Spleen (tissue), 7 donors: ENCODE measurements around the gene DUSP18.

Experiments used
- CTCF ChIP-seq, 11 experiments: fragments of 200-600 bp in 7 of 11; fragments of 450-650 bp in 4 of 11; sonication (generic) in 4 of 11; IDR thresholded peaks in 8 of 11; conservative IDR thresholded peaks in 3 of 11; 1 replicate in 7 of 11; 2 replicates in 4 of 11; pipeline versions ENCODE4 v1.4.0 to v1.8.0; 2016 to 2021; ENCODE audit warnings: antibody characterized with exemption in 11 of 11, inconsistent platforms in 4 of 11, mild to moderate bottlenecking in 1 of 11
- POLR2A ChIP-seq, 3 donors: fragments of 450-650 bp; IDR thresholded peaks; one replicate each; pipeline ENCODE4 v1.5.1; 2017; ENCODE audit warnings: antibody characterized with exemption in 3 of 3, mild to moderate bottlenecking in 1 of 3
- POLR2AphosphoS5 ChIP-seq, 3 donors: sonication (generic); formaldehyde crosslinking; IDR thresholded peaks; one replicate each; pipeline ENCODE4 v1.5.1; 2017; ENCODE audit warnings: antibody characterized with exemption in 3 of 3
- donor health status: DM: no; HTN: no; CAD: no; lungs with moderate emphysema.
- donor health status: DM: no; HTN: no; CAD: no.
- donor health status: DM: no; HTN: no; CAD: no.

- no peak for TF ChIP-seq CTCF (IDR thresholded peaks at IDR 0.05 in 8 of 11, conservative IDR thresholded peaks at IDR 0.05 in 3 of 11)
- TF ChIP-seq POLR2A (IDR thresholded peaks at IDR 0.05): no peak
- no peak for TF ChIP-seq POLR2AphosphoS5 (IDR thresholded peaks at IDR 0.05)
These were observed 21.0 kb downstream of the DUSP18 start for GRCh38 chr22:30646518-30647160.
